ENCODE results near the gene SNTG2.

GRCh38 chr2:1373830-1374229 is 423.2 kb downstream of the SNTG2 start:
- TF ChIP-seq IRF4 (IDR thresholded peaks at IDR 0.05; ENCODE audit: low read depth, low read length), result no peak
- TF ChIP-seq, protein P1, sequence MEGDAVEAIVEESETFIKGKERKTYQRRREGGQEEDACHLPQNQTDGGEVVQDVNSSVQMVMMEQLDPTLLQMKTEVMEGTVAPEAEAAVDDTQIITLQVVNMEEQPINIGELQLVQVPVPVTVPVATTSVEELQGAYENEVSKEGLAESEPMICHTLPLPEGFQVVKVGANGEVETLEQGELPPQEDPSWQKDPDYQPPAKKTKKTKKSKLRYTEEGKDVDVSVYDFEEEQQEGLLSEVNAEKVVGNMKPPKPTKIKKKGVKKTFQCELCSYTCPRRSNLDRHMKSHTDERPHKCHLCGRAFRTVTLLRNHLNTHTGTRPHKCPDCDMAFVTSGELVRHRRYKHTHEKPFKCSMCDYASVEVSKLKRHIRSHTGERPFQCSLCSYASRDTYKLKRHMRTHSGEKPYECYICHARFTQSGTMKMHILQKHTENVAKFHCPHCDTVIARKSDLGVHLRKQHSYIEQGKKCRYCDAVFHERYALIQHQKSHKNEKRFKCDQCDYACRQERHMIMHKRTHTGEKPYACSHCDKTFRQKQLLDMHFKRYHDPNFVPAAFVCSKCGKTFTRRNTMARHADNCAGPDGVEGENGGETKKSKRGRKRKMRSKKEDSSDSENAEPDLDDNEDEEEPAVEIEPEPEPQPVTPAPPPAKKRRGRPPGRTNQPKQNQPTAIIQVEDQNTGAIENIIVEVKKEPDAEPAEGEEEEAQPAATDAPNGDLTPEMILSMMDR (IDR thresholded peaks at IDR 0.05 in 2 of 3, conservative IDR thresholded peaks at IDR 0.05 in 1 of 3; ENCODE audit: control insufficient read depth in 2 of 3, extremely low read depth in 1 of 3, insufficient read depth in 1 of 3, low read depth in 3 of 3, low read length in 3 of 3), result no peak
- no peak for TF ChIP-seq BCL3 (IDR thresholded peaks at IDR 0.05; ENCODE audit: borderline replicate concordance, insufficient read depth, low read depth, low read length, poor library complexity, severe bottlenecking)
